Measurements from ENCODE around the gene EML1. TPM values are rescaled to one million over a fixed set of nuclear protein-coding genes. Genes with fewer than 3 reads are reported as not detected.

Gene EML1
- total RNA-seq, 1 experiment from 2014 or later, result 12.0 TPM

GRCh38 chr14:99907761-99908652, 114.8 kb downstream of the EML1 start:
- H3K4me2 ChIP-seq (ENCODE audit: low read length), result no peak overlapping the region
- no peak overlapping the region for H3K9ac ChIP-seq (ENCODE audit: low read length)
- no peak overlapping the region for H2AFZ ChIP-seq (ENCODE audit: low read length)
- H3K9me2 ChIP-seq (replicated peaks; ENCODE audit: low read length), result no peaks in the 10 kb centered on the region
- no peaks in the 10 kb centered on the region for H4K20me1 ChIP-seq (ENCODE audit: low read length)
- H3K27me3 ChIP-seq (ENCODE audit: low read length), result no peaks in the 10 kb centered on the region
- no TSS peak for BruUV-seq (replicated peaks)
- ChIA-PET CTCF (no interaction called here), POLR2A (ENCODE audit: unreplicated experiment) (no interaction called here)
- H3K9me3 ChIP-seq (ENCODE audit: low read length), result no peaks in the 10 kb centered on the region
- DNase-seq (no peak), ATAC-seq (no peak)
- no peak overlapping the region for H3K4me3 ChIP-seq (ENCODE audit: low read length)
- intact Hi-C loops (cut with micrococcal nuclease), result no loop called here
- H3F3A ChIP-seq (ENCODE audit: low read length, unreplicated experiment), result no peaks in the 10 kb centered on the region
- no peaks in the 10 kb centered on the region for H3K79me2 ChIP-seq (ENCODE audit: low read length)
- TF ChIP-seq EZH2 (IDR thresholded peaks at IDR 0.05; ENCODE audit: low read length, unreplicated experiment) (no peak), EZH2phosphoT487 (IDR thresholded peaks at IDR 0.05; ENCODE audit: borderline replicate concordance, low read length) (no peak)
- TF ChIP-seq, protein P1, sequence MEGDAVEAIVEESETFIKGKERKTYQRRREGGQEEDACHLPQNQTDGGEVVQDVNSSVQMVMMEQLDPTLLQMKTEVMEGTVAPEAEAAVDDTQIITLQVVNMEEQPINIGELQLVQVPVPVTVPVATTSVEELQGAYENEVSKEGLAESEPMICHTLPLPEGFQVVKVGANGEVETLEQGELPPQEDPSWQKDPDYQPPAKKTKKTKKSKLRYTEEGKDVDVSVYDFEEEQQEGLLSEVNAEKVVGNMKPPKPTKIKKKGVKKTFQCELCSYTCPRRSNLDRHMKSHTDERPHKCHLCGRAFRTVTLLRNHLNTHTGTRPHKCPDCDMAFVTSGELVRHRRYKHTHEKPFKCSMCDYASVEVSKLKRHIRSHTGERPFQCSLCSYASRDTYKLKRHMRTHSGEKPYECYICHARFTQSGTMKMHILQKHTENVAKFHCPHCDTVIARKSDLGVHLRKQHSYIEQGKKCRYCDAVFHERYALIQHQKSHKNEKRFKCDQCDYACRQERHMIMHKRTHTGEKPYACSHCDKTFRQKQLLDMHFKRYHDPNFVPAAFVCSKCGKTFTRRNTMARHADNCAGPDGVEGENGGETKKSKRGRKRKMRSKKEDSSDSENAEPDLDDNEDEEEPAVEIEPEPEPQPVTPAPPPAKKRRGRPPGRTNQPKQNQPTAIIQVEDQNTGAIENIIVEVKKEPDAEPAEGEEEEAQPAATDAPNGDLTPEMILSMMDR (conservative IDR thresholded peaks at IDR 0.05; ENCODE audit: low read depth, low read length), result no peak
- H3K4me1 ChIP-seq (ENCODE audit: insufficient read depth, low read length), result peaks cover 13% of the 10 kb centered on the region
- H3K27ac ChIP-seq (ENCODE audit: low read length), result no peak overlapping the region
- no peaks in the 10 kb centered on the region for H3K36me3 ChIP-seq (ENCODE audit: low read depth, low read length)

GRCh38 chr14:99908653-99909250, 115.5 kb downstream of the EML1 start:
- no peak for ATAC-seq

More at GRCh38 chr14:99908653-99909250, 115.5 kb downstream of the EML1 start:
- no peak for DNase-seq
- no peak overlapping the region for H3K4me3 ChIP-seq (ENCODE audit: low read length)
- H3K79me2 ChIP-seq (ENCODE audit: low read length), result no peaks in the 10 kb centered on the region
- no peak overlapping the region for H3K9ac ChIP-seq (ENCODE audit: low read length)
- no peak overlapping the region for H3K4me2 ChIP-seq (ENCODE audit: low read length)
- BruUV-seq (replicated peaks), result no TSS peak
- TF ChIP-seq, protein P1 (conservative IDR thresholded peaks at IDR 0.05; ENCODE audit: low read depth, low read length), result no peak
- no peak for TF ChIP-seq EZH2phosphoT487 (IDR thresholded peaks at IDR 0.05; ENCODE audit: borderline replicate concordance, low read length)
- TF ChIP-seq EZH2 (IDR thresholded peaks at IDR 0.05; ENCODE audit: low read length, unreplicated experiment), result no peak
- H4K20me1 ChIP-seq (ENCODE audit: low read length), result no peaks in the 10 kb centered on the region
- H2AFZ ChIP-seq (ENCODE audit: low read length), result no peak overlapping the region
- POLR2A ChIA-PET (ENCODE audit: unreplicated experiment), result no interaction called here
- no peaks in the 10 kb centered on the region for H3K9me2 ChIP-seq (replicated peaks; ENCODE audit: low read length)
- intact Hi-C loops (cut with micrococcal nuclease), result no loop called here
- H3K36me3 ChIP-seq (ENCODE audit: low read depth, low read length), result no peaks in the 10 kb centered on the region
- H3K27ac ChIP-seq (ENCODE audit: low read length), result no peak overlapping the region
- H3K9me3 ChIP-seq (ENCODE audit: low read length), result no peaks in the 10 kb centered on the region
- CTCF ChIA-PET, result no interaction called here
- peaks cover 13% of the 10 kb centered on the region for H3K4me1 ChIP-seq (ENCODE audit: insufficient read depth, low read length)
- no peaks in the 10 kb centered on the region for H3K27me3 ChIP-seq (ENCODE audit: low read length)
- H3F3A ChIP-seq (ENCODE audit: low read length, unreplicated experiment), result no peaks in the 10 kb centered on the region

Data from PC-3 (cell line).